OCI-M1 (cell line): Measurements from ENCODE around the gene DYNLT2B.
A peak's percentile ranks its signal among the peaks of the same experiment; 100 is the strongest.
"Not testable (repeated sequence)": the region's sequence is repeated elsewhere in the genome, so short reads cannot be mapped to it uniquely, and the experiment has no call there.

Experiments used
- DNase-seq: peaks from one replicate; lab custom pipeline; 2025; lab: John Stamatoyannopoulos, UW

The DYNLT2B gene

DNA sequence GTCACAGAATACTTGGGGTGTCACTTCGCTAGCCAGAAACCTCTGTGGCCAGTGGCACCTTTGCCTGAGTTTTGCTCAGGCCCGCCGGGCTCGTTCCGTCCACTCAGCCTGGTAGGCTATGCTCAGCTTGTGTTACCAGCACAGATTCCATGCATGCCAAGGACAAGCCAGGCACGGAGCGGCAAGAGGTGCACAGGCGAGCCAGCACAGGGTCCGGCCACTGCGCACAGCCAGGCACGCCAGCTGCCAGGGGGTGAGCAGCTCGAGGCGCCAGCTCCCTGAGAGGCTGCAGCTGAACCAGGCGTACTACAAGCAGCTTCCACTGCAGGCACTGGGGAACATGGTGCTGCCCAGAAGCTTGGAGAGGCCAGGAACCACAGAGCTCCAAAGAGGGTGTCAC lies 45.2 kb downstream of the DYNLT2B start:
- no peak for DNase-seq

GRCh38 chr3:196270499-196270898 lies 47.5 kb downstream of the DYNLT2B start:
- DNase-seq: no peak

GRCh38 chr3:196268284-196269163 lies 49.5 kb downstream of the DYNLT2B start:
- peak; percentile 64 for DNase-seq

DNA sequence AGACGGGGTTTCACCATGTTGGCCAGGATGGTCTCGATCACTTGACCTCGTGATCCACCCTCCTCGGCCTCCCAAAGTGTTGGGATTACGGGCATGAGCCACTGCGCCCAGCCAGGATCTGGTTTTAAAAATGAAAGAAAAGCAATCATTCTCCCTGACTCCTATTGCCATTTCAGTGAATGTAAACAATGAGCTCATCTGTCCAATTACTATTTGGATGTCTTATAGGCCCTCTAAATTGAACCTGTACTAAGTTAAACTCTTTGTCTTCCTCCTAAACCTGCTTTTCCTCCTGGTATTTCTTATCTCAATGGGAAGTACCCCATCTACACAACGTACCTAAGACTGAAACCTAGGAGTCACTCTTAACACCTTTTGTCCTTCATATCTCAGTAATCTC lies 54.2 kb downstream of the DYNLT2B start:
- no peak for DNase-seq

DNA sequence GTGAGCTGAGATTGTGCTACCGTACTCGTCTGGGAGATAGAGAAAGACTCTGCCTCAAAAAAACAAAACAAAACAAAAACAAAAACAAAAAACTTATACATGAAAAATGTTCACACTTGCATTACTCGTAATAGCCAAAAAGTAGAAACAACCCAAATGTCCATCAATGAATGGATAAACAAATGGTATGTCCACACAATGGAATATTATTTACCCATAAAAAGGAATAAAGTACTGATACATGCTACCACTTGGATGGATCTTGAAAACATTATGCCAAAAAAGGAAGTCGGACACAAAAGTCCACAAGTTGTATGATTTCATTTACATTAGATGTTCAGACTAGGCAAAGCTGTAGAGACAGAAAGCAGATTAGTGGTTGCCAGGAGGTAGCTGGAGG lies 57.3 kb downstream of the DYNLT2B start:
- no peak for DNase-seq

- no peak for DNase-seq
Measured at GRCh38 chr3:196255776-196256175, 62.3 kb downstream of the DYNLT2B start.

GRCh38 chr3:196254376-196255283 lies 63.4 kb downstream of the DYNLT2B start:
- DNase-seq: no peak

DNA sequence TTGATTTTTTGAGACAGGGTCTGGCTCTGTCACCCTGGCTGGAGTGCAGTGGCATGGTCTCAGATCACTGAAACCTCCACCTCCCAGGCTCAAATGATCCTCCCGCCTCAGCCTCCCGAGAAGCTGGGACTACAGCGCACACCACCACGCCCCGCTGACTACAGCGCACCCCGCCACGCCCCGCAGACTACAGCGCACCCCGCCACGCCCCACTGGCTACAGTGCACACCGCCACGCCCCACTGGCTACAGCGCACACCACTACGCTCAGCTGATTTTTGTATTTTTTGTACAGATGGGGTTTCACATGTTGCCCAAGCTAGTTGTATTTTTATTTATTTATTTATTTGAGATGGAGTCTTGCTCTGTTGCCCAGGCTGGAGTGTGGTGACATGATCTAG lies 66.1 kb downstream of the DYNLT2B start:
- no peak for DNase-seq

DNA sequence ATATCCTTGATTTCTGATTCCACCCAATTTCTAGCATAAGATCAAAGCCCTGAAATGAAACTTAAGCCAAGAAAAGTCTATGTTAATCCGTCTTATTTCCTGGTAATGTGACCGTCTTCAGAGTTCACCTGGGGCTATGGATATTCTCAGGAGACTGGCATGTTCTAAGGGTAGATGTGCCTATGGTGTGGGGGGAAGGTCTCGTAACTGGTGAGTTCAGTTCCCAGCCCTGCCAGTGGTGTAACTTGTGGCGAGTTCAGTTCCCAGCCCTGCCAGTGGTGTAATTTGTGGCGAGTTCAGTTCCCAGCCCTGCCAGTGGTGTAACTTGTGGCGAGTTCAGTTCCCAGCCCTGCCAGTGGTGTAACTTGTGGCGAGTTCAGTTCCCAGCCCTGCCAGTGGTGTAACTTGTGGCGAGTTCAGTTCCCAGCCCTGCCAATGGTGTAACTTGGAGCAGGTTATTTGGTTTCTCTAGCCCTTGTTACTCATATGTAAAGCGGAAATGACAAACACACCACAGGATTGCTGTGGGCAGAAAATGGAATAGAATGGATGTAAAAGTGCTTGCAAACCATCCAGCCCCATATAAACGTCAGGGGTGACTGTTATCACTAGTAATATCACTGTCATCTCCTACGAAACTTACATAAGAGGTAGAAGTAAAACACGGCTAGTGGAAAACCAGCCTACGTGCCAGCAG lies 71.3 kb downstream of the DYNLT2B start:
- no peak for DNase-seq

DNA sequence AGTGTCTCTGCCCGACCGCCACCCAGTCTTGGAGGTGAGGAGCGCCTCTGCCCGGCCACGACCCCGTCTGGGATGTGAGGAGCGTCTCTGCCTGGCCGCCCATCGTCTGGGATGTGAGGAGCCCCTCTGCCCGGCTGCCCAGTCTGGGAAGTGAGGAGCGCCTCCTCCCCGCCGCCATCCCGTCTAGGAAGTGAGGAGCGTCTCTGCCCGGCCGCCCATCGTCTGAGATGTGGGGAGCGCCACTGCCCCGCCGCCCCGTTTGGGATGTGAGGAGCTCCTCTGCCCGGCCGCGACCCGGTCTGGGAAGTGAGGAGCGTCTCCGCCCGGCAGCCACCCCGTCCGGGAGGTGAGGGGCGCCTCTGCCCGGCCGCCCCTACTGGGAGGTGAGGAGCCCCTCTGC lies 73.9 kb downstream of the DYNLT2B start:
- DNase-seq: not testable (repeated sequence)

DNA sequence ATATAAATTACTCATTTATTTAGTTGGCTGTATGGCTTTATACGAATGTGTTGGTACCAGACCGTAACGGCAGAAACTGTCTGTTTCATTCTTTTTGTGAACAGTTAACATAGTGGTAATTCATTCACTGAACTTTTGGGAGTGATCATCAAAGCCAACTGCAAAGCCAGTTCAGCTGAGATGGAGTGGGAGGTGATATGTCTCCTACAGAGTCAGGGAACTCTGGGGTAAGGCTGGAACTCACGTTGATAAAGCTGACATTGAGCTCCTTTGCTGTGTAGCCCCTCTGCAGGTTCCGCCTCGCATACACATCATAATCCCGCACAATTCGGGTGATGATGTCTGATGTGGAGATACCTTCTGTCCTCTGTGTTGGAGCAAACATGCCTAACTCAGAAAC lies 76.3 kb downstream of the DYNLT2B start:
- no peak for DNase-seq
